GM12878 (cell line): ENCODE measurements around the gene DDX27. TPM values are rescaled to one million over a fixed set of nuclear protein-coding genes. Genes with fewer than 3 reads are reported as not detected.

Experiments
- ATAC-seq: fragments of 200-7000 bp; cut with Tn5 transposase; 3 replicates; pipeline ENCODE4 v1.9.1; 2020; ENCODE audit warnings: mild to moderate bottlenecking, moderate library complexity
- BruUV-seq: library from RNA; stranded (reverse); fragments of 400-500 nt; replicated peaks from 2 replicates; lab custom pipeline; 2021; lab: Mats Ljungman, UMichigan
- CTCF ChIA-PET: fragments of 300-600 bp; sonication (Branson Sonifier 250); formaldehyde crosslinking; extraction: SDS; loops from one replicate; lab custom pipeline; 2021; ENCODE audit warnings: inconsistent platforms; lab: Yijun Ruan, JAX
- POLR2A ChIA-PET: fragments of 350-600 bp; formaldehyde crosslinking; extraction: SDS; loops from one replicate; lab custom pipeline; 2021; ENCODE audit warnings: inconsistent platforms; lab: Charles Lee
- RAD21 ChIA-PET: fragments of 300-600 bp; sonication (Branson Sonifier 250); formaldehyde crosslinking; loops from one replicate; lab custom pipeline; 2023; ENCODE audit warnings: antibody characterized with exemption; ENCODE audit not compliant: unreplicated experiment; lab: Charles Lee
- SMC1A ChIA-PET: fragments of 300-600 bp; sonication (Branson Sonifier 250); formaldehyde crosslinking; loops from one replicate; lab custom pipeline; 2023; ENCODE audit not compliant: unreplicated experiment, uncharacterized antibody; lab: Charles Lee
- DNase-seq: peaks from one replicate; pipeline ENCODE4 v3.0.0-alpha.2; 2011; ENCODE audit warnings: low read depth, low spot score
- FAIRE-seq: peaks from 3 replicates; lab custom pipeline; 2011; peaks lifted over from hg19 to GRCh38; lab: Jason Lieb, UNC
- H2AFZ ChIP-seq: 2 replicates; pipeline ENCODE4 v1.6.0; 2011; ENCODE audit warnings: low read depth, low read length, control low read depth; ENCODE audit not compliant: control insufficient read depth
- H3K27ac ChIP-seq: 2 replicates; pipeline ENCODE4 v1.5.1; 2011; ENCODE audit warnings: control low read depth; ENCODE audit not compliant: control insufficient read depth, insufficient read depth
- H3K27me3 ChIP-seq, 2 experiments: replicated peaks in 1 of 2; 2 replicates each; pipeline versions ENCODE4 v1.6.0 to v1.6.1; 2011; ENCODE audit warnings: low read length in 1 of 2; ENCODE audit not compliant: control insufficient read depth in 2 of 2, insufficient read depth in 2 of 2
- H3K36me3 ChIP-seq, 2 experiments: 2 replicates each; pipeline ENCODE4 v1.5.1; 2011; ENCODE audit warnings: low read length in 1 of 2; ENCODE audit not compliant: control insufficient read depth in 2 of 2, insufficient read depth in 2 of 2
- H3K4me1 ChIP-seq: 2 replicates; pipeline ENCODE4 v1.6.1; 2011; ENCODE audit warnings: mild to moderate bottlenecking, low read length, moderate library complexity, mixed read lengths; ENCODE audit not compliant: control insufficient read depth, insufficient read depth
- H3K4me2 ChIP-seq: 2 replicates; pipeline ENCODE4 v1.6.0; 2011; ENCODE audit warnings: control low read depth; ENCODE audit not compliant: control insufficient read depth, insufficient read depth
- H3K4me3 ChIP-seq: fragments of 200-600 bp; sonication (generic); 2 replicates; pipeline ENCODE4 v1.5.1; 2016
- H3K79me2 ChIP-seq: 2 replicates; pipeline ENCODE4 v1.6.0; 2011; ENCODE audit warnings: low read length; ENCODE audit not compliant: control insufficient read depth, insufficient read depth
- H3K9ac ChIP-seq: 2 replicates; pipeline ENCODE4 v1.8.0; 2011; ENCODE audit warnings: low read length, control low read depth, mixed read lengths; ENCODE audit not compliant: control insufficient read depth, insufficient read depth
- H3K9me3 ChIP-seq: replicated peaks from 3 replicates; pipeline ENCODE4 v1.5.1; 2011; ENCODE audit warnings: mild to moderate bottlenecking, low read length; ENCODE audit not compliant: control insufficient read depth, insufficient read depth
- H4K20me1 ChIP-seq: 2 replicates; pipeline ENCODE4 v1.6.0; 2011; ENCODE audit not compliant: control insufficient read depth, insufficient read depth
- CBFB ChIP-seq: IDR thresholded peaks from 2 replicates; pipeline ENCODE4 v1.6.1; 2016; ENCODE audit warnings: antibody characterized with exemption, low read depth
- E2F8 ChIP-seq: fragments of 450-650 bp; IDR thresholded peaks from 2 replicates; pipeline ENCODE4 v1.6.1; 2018; ENCODE audit warnings: mild to moderate bottlenecking, low read depth, moderate library complexity; ENCODE audit not compliant: partially characterized antibody
- FOXM1 ChIP-seq: IDR thresholded peaks from 2 replicates; pipeline ENCODE4 v1.6.1; 2012; ENCODE audit warnings: low read depth, mild to moderate bottlenecking, inconsistent platforms, low read length, moderate library complexity
- HDGF ChIP-seq: fragments of 450-650 bp; IDR thresholded peaks from 2 replicates; pipeline ENCODE4 v1.6.1; 2016; ENCODE audit warnings: antibody characterized with exemption
- IRF4 ChIP-seq: IDR thresholded peaks from 2 replicates; pipeline ENCODE4 v1.6.1; 2011; ENCODE audit warnings: low read depth, low read length
- MEF2A ChIP-seq: IDR thresholded peaks from 2 replicates; pipeline ENCODE4 v1.6.1; 2011; ENCODE audit warnings: low read depth, mild to moderate bottlenecking, low read length, moderate library complexity; ENCODE audit not compliant: insufficient read depth
- MYB ChIP-seq: fragments of 150-350 bp; IDR thresholded peaks from 2 replicates; pipeline ENCODE4 v1.6.1; 2014; ENCODE audit warnings: mild to moderate bottlenecking, low read depth, low read length, borderline replicate concordance
- POLR2A ChIP-seq: IDR thresholded peaks from 2 replicates; pipeline ENCODE4 v1.6.1; 2011; ENCODE audit warnings: low read depth, mild to moderate bottlenecking, low read length
- POU2F2 ChIP-seq: IDR thresholded peaks from 3 replicates; pipeline ENCODE4 v1.6.1; 2011; ENCODE audit warnings: low read depth, mild to moderate bottlenecking, low read length, borderline replicate concordance
- SMC3 ChIP-seq: IDR thresholded peaks from 2 replicates; pipeline ENCODE4 v1.6.1; 2011; ENCODE audit warnings: low read length, improper control_type of control experiment, borderline replicate concordance
- SREBF1 ChIP-seq: IDR thresholded peaks from 2 replicates; pipeline ENCODE4 v1.6.1; 2012; ENCODE audit warnings: mild to moderate bottlenecking, low read length
- ZNF274 ChIP-seq: IDR thresholded peaks from one replicate; pipeline ENCODE4 v1.8.0; 2011; ENCODE audit not compliant: insufficient read length, insufficient read depth
- WGBS: methylation state at CpG from one replicate; pipeline ENCODE4 v1.1.6; 2016; ENCODE audit warnings: low lambda C conversion rate; ENCODE audit not compliant: insufficient replicate concordance, insufficient coverage; ENCODE audit errors: missing lambda C conversion rate; 5-methylcytosine and 5-hydroxymethylcytosine counted together
- in situ Hi-C: fragments of 300-500 bp; cut with MboI; formaldehyde crosslinking; loops from 9 replicates; pipeline ENCODE4 v1.14.3; 2018; ENCODE audit warnings: mixed read lengths
- intact Hi-C: fragments of 100-400 bp; cut with micrococcal nuclease; formaldehyde crosslinking; loops from one replicate; pipeline ENCODE4 v1.14.2; 2022; ENCODE audit not compliant: unreplicated experiment
- polyA plus RNA-seq, 11 experiments: library from polyadenylated mRNA; depleted of rRNA in 4 of 11; unstranded in 6 of 11; stranded (reverse) in 5 of 11; fragments of >200 nt; fragmentation: Nextera tagmentation in 4 of 11; fragmentation: Illumina TruSeq in 1 of 11; extraction: Ambion mirVana in 4 of 11; extraction: Trizol in 1 of 11; gene quantifications; 1 replicate in 1 of 11; 2 replicates in 10 of 11; pipeline versions ENCODE4 v1.2.1 to v1.2.3, GENCODE V29; 2011 to 2016; ENCODE audit warnings: inconsistent platforms in 2 of 11, missing spikeins in 2 of 11, low read depth in 1 of 11
- total RNA-seq, 4 experiments: library from RNA; depleted of rRNA in 3 of 4; stranded (reverse); fragments of >200 nt in 3 of 4; fragmentation: Illumina TruSeq in 1 of 4; extraction: Trizol in 1 of 4; gene quantifications; 2 replicates each; pipeline versions ENCODE4 v1.2.1 to v1.2.3, GENCODE V29; 2013 to 2021
- TF ChIP-seq, protein P1 (sequence below): fragments of 450-650 bp; IDR thresholded peaks from 2 replicates; pipeline ENCODE4 v1.6.1; 2014; ENCODE audit warnings: mild to moderate bottlenecking

The DDX27 gene
- total and polyA plus RNA-seq, 10 of the 15 experiments (the other 5 are each of a cell fraction or from before 2014, with no cell fraction given): 19.8 to 78.8 (median 54.9) TPM

GRCh38 chr20:49203011-49203410 lies 16.2 kb upstream of the DDX27 start:
- CTCF ChIA-PET: interaction anchor here (1.0 to 2.9 kb wide), 4 partner anchors 14 to 70 kb away, joined by 3 to 14 read pairs (median 4); no protein-coding TSS in a partner anchor
- SMC1A ChIA-PET: interaction anchor here (0.7 to 3.2 kb wide), 3 partner anchors 14 to 70 kb away, joined by 3 to 10 read pairs (median 4); no protein-coding TSS in a partner anchor

More at GRCh38 chr20:49203011-49203410, 16.2 kb upstream of the DDX27 start:
- DNase-seq: no peak
- 66% methylated on average over 7 of the region's 7 CpGs for WGBS
- Histone ChIP-seq H2AFZ (no peak overlapping the region), H3K79me2 (no peaks in the 10 kb centered on the region), H3K4me2 (no peak overlapping the region), H3K27me3 (no peaks in the 10 kb centered on the region), H3K36me3 (no peaks in the 10 kb centered on the region), H4K20me1 (no peaks in the 10 kb centered on the region), H3K4me3 (no peak overlapping the region), H3K9me3 (no peaks in the 10 kb centered on the region; the same call in 2 of the 3 replicates), H3K27ac (no peak overlapping the region), H3K4me1 (no peaks in the 10 kb centered on the region), H3K9ac (no peak overlapping the region)
- in situ Hi-C loops (no loop called here), intact Hi-C loops (no loop called here)
- ATAC-seq: no peak
- ChIA-PET POLR2A (no interaction called here), RAD21 (no interaction called here)
- no TSS peak for BruUV-seq
- TF ChIP-seq FOXM1 (no peak), MEF2A (no peak), E2F8 (no peak), CBFB (no peak), POLR2A (no peak), POU2F2 (no peak), SREBF1 (no peak), ZNF274 (no peak), SMC3 (no peak), MYB (no peak), HDGF (no peak), IRF4 (no peak)
- TF ChIP-seq, protein P1, sequence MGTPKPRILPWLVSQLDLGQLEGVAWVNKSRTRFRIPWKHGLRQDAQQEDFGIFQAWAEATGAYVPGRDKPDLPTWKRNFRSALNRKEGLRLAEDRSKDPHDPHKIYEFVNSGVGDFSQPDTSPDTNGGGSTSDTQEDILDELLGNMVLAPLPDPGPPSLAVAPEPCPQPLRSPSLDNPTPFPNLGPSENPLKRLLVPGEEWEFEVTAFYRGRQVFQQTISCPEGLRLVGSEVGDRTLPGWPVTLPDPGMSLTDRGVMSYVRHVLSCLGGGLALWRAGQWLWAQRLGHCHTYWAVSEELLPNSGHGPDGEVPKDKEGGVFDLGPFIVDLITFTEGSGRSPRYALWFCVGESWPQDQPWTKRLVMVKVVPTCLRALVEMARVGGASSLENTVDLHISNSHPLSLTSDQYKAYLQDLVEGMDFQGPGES: no peak
- FAIRE-seq: no peak
